HK-2 (cell line): ENCODE data around the gene SIAH2.
A peak's percentile ranks its signal among the peaks of the same experiment; 100 is the strongest.

Experiments
- DNase-seq: peaks from one replicate; pipeline ENCODE4 v3.0.0-alpha.2; 2018; ENCODE audit not compliant: unreplicated experiment

Gene SIAH2

GRCh38 chr3:150733936-150734794 is 28.8 kb downstream of the SIAH2 start:
- no peak for DNase-seq

GRCh38 chr3:150733373-150733935 is 29.5 kb downstream of the SIAH2 start:
- no peak for DNase-seq

GRCh38 chr3:150729682-150730360 is 33.1 kb downstream of the SIAH2 start:
- no peak for DNase-seq

GRCh38 chr3:150727653-150728502 is 35.1 kb downstream of the SIAH2 start:
- DNase-seq = no peak

GRCh38 chr3:150725548-150725947 is 37.4 kb downstream of the SIAH2 start:
- DNase-seq = no peak

- no peak for DNase-seq
These were observed 39.0 kb downstream of the SIAH2 start for GRCh38 chr3:150723946-150724345.

- no peak for DNase-seq
These were observed 40.7 kb downstream of the SIAH2 start for GRCh38 chr3:150722267-150722666.

- DNase-seq = no peak
These were observed 41.5 kb downstream of the SIAH2 start for GRCh38 chr3:150721285-150722130.

GRCh38 chr3:150720444-150720843 is 42.5 kb downstream of the SIAH2 start:
- no peak for DNase-seq

GRCh38 chr3:150710097-150710496 is 52.9 kb downstream of the SIAH2 start:
- DNase-seq = no peak

- DNase-seq = peak; percentile 92
These were observed 59.1 kb downstream of the SIAH2 start, which contains the start of gene ERICH6 for GRCh38 chr3:150703756-150704344. TSS of gene ERICH6 (minus strand) at chr3:150703920. CDS start at chr3:150703898, 22 bp downstream.

- DNase-seq = no peak
These were observed 59.6 kb downstream of the SIAH2 start for GRCh38 chr3:150703299-150703755.

- no peak for DNase-seq
These were observed 63.8 kb downstream of the SIAH2 start for GRCh38 chr3:150699068-150699639.

GRCh38 chr3:150697646-150698045 is 65.3 kb downstream of the SIAH2 start:
- DNase-seq = no peak

GRCh38 chr3:150691414-150692040 is 71.4 kb downstream of the SIAH2 start:
- DNase-seq = no peak
